ENCODE measurements around the gene FANCF. TPM values are rescaled to one million over a fixed set of nuclear protein-coding genes. Genes with fewer than 3 reads are reported as not detected.

Gene FANCF
- total and polyA plus RNA-seq, 8 donors, result 1.8 to 13.0 (median 7.8) TPM

- Histone ChIP-seq H3K27ac (no peak overlapping the region), H3K4me3 (no peak overlapping the region), H3K9me3 (no peaks in the 10 kb centered on the region), H3K4me1 (no peaks in the 10 kb centered on the region), H3K36me3 (no peaks in the 10 kb centered on the region), H3K27me3 (no peaks in the 10 kb centered on the region)
- intact Hi-C loops (cut with DNase I; ENCODE audit: low total_unique reads), result no loop called here
- TF ChIP-seq EP300 (IDR thresholded peaks at IDR 0.05), result no peak
- no peak for TF ChIP-seq CTCF (IDR thresholded peaks at IDR 0.05)
- no peak for TF ChIP-seq POLR2AphosphoS5 (IDR thresholded peaks at IDR 0.05)
- TF ChIP-seq POLR2A (IDR thresholded peaks at IDR 0.05), result no peak
- DNase-seq, result no peak
- WGBS, 5 donors, result 70 to 79% (median 73%) methylated on average over 2 of the region's 2 CpGs
Observed at GRCh38 chr11:22597062-22597461, 28.6 kb downstream of the FANCF start.

GRCh38 chr11:22584976-22585375 is 40.6 kb downstream of the FANCF start:
- H3K4me3 ChIP-seq, result no peak overlapping the region
- 78 to 89% (median 84%) methylated on average over 2 of the region's 2 CpGs for WGBS, 5 donors
- no peaks in the 10 kb centered on the region for H3K4me1 ChIP-seq
- intact Hi-C loops (cut with DNase I; ENCODE audit: low total_unique reads), result no loop called here
- no peak for DNase-seq
- no peaks in the 10 kb centered on the region for H3K9me3 ChIP-seq
- H3K27me3 ChIP-seq, result no peaks in the 10 kb centered on the region
- TF ChIP-seq POLR2AphosphoS5 (IDR thresholded peaks at IDR 0.05) (no peak), POLR2A (IDR thresholded peaks at IDR 0.05) (no peak), CTCF (IDR thresholded peaks at IDR 0.05) (no peak), EP300 (IDR thresholded peaks at IDR 0.05) (no peak)
- no peak overlapping the region for H3K27ac ChIP-seq
- H3K36me3 ChIP-seq, result no peaks in the 10 kb centered on the region

GRCh38 chr11:22583963-22584492 is 41.6 kb downstream of the FANCF start:
- Histone ChIP-seq H3K4me3 (no peak overlapping the region), H3K27me3 (no peaks in the 10 kb centered on the region), H3K27ac (no peak overlapping the region), H3K36me3 (no peaks in the 10 kb centered on the region), H3K4me1 (no peaks in the 10 kb centered on the region), H3K9me3 (no peaks in the 10 kb centered on the region)
- intact Hi-C loops (cut with DNase I; ENCODE audit: low total_unique reads), result no loop called here
- DNase-seq, result no peak
- TF ChIP-seq EP300 (IDR thresholded peaks at IDR 0.05), result no peak
- TF ChIP-seq CTCF (IDR thresholded peaks at IDR 0.05), result no peak
- no peak for TF ChIP-seq POLR2AphosphoS5 (IDR thresholded peaks at IDR 0.05)
- no peak for TF ChIP-seq POLR2A (IDR thresholded peaks at IDR 0.05)
- WGBS, 5 donors, result 67 to 79% (median 75%) methylated on average over 12 of the region's 12 CpGs

GRCh38 chr11:22582151-22582410 is 43.5 kb downstream of the FANCF start:
- H3K27ac ChIP-seq, result no peak overlapping the region
- no peaks in the 10 kb centered on the region for H3K4me1 ChIP-seq
- intact Hi-C loops (cut with DNase I; ENCODE audit: low total_unique reads), result no loop called here
- no peak overlapping the region for H3K4me3 ChIP-seq
- no peak for DNase-seq
- TF ChIP-seq CTCF (IDR thresholded peaks at IDR 0.05) (no peak), POLR2AphosphoS5 (IDR thresholded peaks at IDR 0.05) (no peak), EP300 (IDR thresholded peaks at IDR 0.05) (no peak), POLR2A (IDR thresholded peaks at IDR 0.05) (no peak)
- H3K36me3 ChIP-seq, result no peaks in the 10 kb centered on the region
- H3K27me3 ChIP-seq, result no peaks in the 10 kb centered on the region
- no peaks in the 10 kb centered on the region for H3K9me3 ChIP-seq

Data from stomach (tissue), 9 donors.